ENCODE results near the gene ROBO1.

DNA sequence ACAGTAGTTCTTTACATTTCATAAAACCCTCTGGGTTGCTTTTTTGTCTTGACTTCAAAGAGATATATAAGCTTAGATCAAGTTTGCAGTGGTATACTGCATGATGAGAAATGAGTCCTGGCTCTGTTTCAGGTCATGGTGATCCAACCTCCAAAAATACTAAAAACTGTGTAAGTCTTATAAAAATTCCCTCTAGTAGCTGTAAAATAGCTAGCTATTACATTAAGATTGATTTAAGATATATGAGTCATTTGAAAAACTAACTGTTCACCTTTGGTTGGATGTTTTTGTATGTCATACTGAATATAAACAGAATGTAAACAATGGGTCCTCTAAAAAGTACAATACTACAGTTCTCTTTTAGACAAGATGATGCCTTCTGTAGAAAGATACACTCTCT, 879.2 kb downstream of the ROBO1 start:
- TF ChIP-seq, protein P1, sequence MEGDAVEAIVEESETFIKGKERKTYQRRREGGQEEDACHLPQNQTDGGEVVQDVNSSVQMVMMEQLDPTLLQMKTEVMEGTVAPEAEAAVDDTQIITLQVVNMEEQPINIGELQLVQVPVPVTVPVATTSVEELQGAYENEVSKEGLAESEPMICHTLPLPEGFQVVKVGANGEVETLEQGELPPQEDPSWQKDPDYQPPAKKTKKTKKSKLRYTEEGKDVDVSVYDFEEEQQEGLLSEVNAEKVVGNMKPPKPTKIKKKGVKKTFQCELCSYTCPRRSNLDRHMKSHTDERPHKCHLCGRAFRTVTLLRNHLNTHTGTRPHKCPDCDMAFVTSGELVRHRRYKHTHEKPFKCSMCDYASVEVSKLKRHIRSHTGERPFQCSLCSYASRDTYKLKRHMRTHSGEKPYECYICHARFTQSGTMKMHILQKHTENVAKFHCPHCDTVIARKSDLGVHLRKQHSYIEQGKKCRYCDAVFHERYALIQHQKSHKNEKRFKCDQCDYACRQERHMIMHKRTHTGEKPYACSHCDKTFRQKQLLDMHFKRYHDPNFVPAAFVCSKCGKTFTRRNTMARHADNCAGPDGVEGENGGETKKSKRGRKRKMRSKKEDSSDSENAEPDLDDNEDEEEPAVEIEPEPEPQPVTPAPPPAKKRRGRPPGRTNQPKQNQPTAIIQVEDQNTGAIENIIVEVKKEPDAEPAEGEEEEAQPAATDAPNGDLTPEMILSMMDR (IDR thresholded peaks at IDR 0.05): no peak
- TF ChIP-seq EZH2 (IDR thresholded peaks at IDR 0.05): no peak
